HepG2 (cell line): ENCODE results near the gene STEAP1B. TPM values are rescaled to one million over a fixed set of nuclear protein-coding genes. Genes with fewer than 3 reads are reported as not detected.

Experiments
- ATAC-seq: fragments of 200-7000 bp; cut with Tn5 transposase; 3 replicates; pipeline ENCODE4 v1.9.1; 2020; ENCODE audit warnings: mild to moderate bottlenecking, moderate library complexity
- BruUV-seq: library from RNA; stranded (reverse); fragments of 400-500 nt; replicated peaks from 2 replicates; lab custom pipeline; 2021; lab: Mats Ljungman, UMichigan
- CTCF ChIA-PET: fragments of 300-600 bp; formaldehyde crosslinking; extraction: SDS; loops from one replicate; lab custom pipeline; 2021; ENCODE audit warnings: low total read pairs, inconsistent platforms, low intra/inter-chr PET ratio; lab: Yijun Ruan, JAX
- POLR2A ChIA-PET: fragments of 350-600 bp; sonication (Branson Sonifier 250); formaldehyde crosslinking; loops from one replicate; lab custom pipeline; 2020; ENCODE audit warnings: antibody characterized with exemption, inconsistent platforms; lab: Yijun Ruan, JAX
- DNase-seq: peaks from one replicate; pipeline ENCODE4 v3.0.0-alpha.2; 2015; ENCODE audit warnings: low spot score
- FAIRE-seq: peaks from 3 replicates; lab custom pipeline; 2011; peaks lifted over from hg19 to GRCh38; lab: Jason Lieb, UNC
- H2AFZ ChIP-seq: one replicate; pipeline ENCODE4 v1.6.1; 2011; ENCODE audit warnings: low read length, inconsistent platforms
- H3K27ac ChIP-seq: fragments of 300-600 bp; 3 replicates; pipeline ENCODE4 v1.8.0; 2011; ENCODE audit warnings: mixed run types, mild to moderate bottlenecking, mixed read lengths, low read length, inconsistent platforms; ENCODE audit not compliant: insufficient read depth; ENCODE audit errors: extremely low read length
- H3K27me3 ChIP-seq, 2 experiments: fragments of 200-600 bp in 1 of 2; 2 replicates in 1 of 2; 3 replicates in 1 of 2; pipeline versions ENCODE4 v1.6.0 to v1.8.0; 2011; ENCODE audit warnings: low read length in 2 of 2, mild to moderate bottlenecking in 2 of 2, moderate library complexity in 2 of 2, inconsistent platforms in 1 of 2; ENCODE audit not compliant: insufficient read depth in 2 of 2, control insufficient read depth in 1 of 2
- H3K36me3 ChIP-seq, 2 experiments: fragments of 200-600 bp in 1 of 2; replicated peaks in 1 of 2; 2 replicates in 1 of 2; 3 replicates in 1 of 2; pipeline versions ENCODE4 v1.5.1 to v1.8.0; 2011; ENCODE audit warnings: low read length in 2 of 2, inconsistent platforms in 1 of 2; ENCODE audit not compliant: insufficient read depth in 2 of 2, control insufficient read depth in 1 of 2
- H3K4me1 ChIP-seq: 2 replicates; pipeline ENCODE4 v1.5.1; 2012; ENCODE audit warnings: low read length, inconsistent platforms; ENCODE audit not compliant: insufficient read depth
- H3K4me2 ChIP-seq: 2 replicates; pipeline ENCODE4 v1.6.0; 2011; ENCODE audit warnings: low read depth, low read length, inconsistent platforms
- H3K4me3 ChIP-seq, 3 experiments: fragments of 200-600 bp in 1 of 3; sonication (generic), shearing (Covaris generic) in 1 of 3; replicated peaks in 1 of 3; 2 replicates each; pipeline ENCODE4 v1.5.1; 2011 to 2016; ENCODE audit warnings: low read length in 3 of 3, inconsistent platforms in 2 of 3, low read depth in 2 of 3, mild to moderate bottlenecking in 2 of 3, control low read depth in 1 of 3, mixed read lengths in 1 of 3; ENCODE audit not compliant: insufficient read depth in 1 of 3
- H3K79me2 ChIP-seq: one replicate; pipeline ENCODE4 v1.6.1; 2011; ENCODE audit warnings: low read length, inconsistent platforms; ENCODE audit not compliant: insufficient read depth
- H3K9ac ChIP-seq: 2 replicates; pipeline ENCODE4 v1.6.0; 2011; ENCODE audit warnings: mild to moderate bottlenecking, low read depth, low read length, inconsistent platforms; ENCODE audit not compliant: insufficient read depth
- H3K9me3 ChIP-seq: 2 replicates; pipeline ENCODE4 v1.5.1; 2012; ENCODE audit warnings: mild to moderate bottlenecking, low read length
- H4K20me1 ChIP-seq: 2 replicates; pipeline ENCODE4 v1.6.0; 2011; ENCODE audit warnings: inconsistent platforms, mild to moderate bottlenecking, low read length, moderate library complexity; ENCODE audit not compliant: insufficient read depth
- HDAC1 ChIP-seq: sonication (generic); formaldehyde crosslinking; IDR thresholded peaks from 2 replicates; pipeline ENCODE4 v1.5.1; 2020; ENCODE audit warnings: mild to moderate bottlenecking, missing genetic modification reagents
- HIVEP1 ChIP-seq: sonication (generic); formaldehyde crosslinking; IDR thresholded peaks from 2 replicates; pipeline ENCODE4 v1.4.0; 2020; ENCODE audit warnings: mild to moderate bottlenecking, missing genetic modification reagents
- WGBS: methylation state at CpG from one replicate; pipeline ENCODE4 v1.1.6; 2017; ENCODE audit warnings: low lambda C conversion rate; 5-methylcytosine and 5-hydroxymethylcytosine counted together
- in situ Hi-C: cut with HindIII; loops from 2 replicates; pipeline ENCODE4 v1.10.0; 2017; ENCODE audit warnings: low pct_unique_long_range_greater_than_20kb; ENCODE audit not compliant: extremely low pct_ligation_motif_present
- intact Hi-C: fragments of 100-400 bp; cut with micrococcal nuclease; formaldehyde crosslinking; loops from one replicate; pipeline ENCODE4 v1.10.0; 2022; ENCODE audit not compliant: unreplicated experiment
- polyA plus RNA-seq, 8 experiments: library from polyadenylated mRNA; depleted of rRNA in 3 of 8; stranded (reverse) in 7 of 8; unstranded in 1 of 8; fragments of >200 nt; fragmentation: Illumina TruSeq in 4 of 8; extraction: Trizol in 4 of 8; gene quantifications; 2 replicates each; pipeline versions ENCODE4 v1.2.1 to v1.2.3, GENCODE V29; 2011 to 2016; ENCODE audit warnings: low read depth in 4 of 8, missing spikeins in 1 of 8, mixed read lengths in 1 of 8; ENCODE audit not compliant: insufficient read depth in 1 of 8
- total RNA-seq, 5 experiments: library from RNA; depleted of rRNA; stranded (reverse); fragments of >200 nt; fragmentation: Illumina TruSeq; extraction: Trizol; gene quantifications; 2 replicates each; pipeline ENCODE4 v1.2.3, GENCODE V29; 2016; ENCODE audit warnings: low read depth in 1 of 5
- TF ChIP-seq, protein P1 (sequence below): sonication (generic); formaldehyde crosslinking; IDR thresholded peaks from 2 replicates; pipeline ENCODE4 v1.8.0; 2022; ENCODE audit warnings: mild to moderate bottlenecking, missing genetic modification reagents, moderate library complexity
- TF ChIP-seq, protein P2 (sequence below): sonication (generic); formaldehyde crosslinking; IDR thresholded peaks from 2 replicates; pipeline ENCODE4 v1.4.0; 2020; ENCODE audit warnings: low read depth, mild to moderate bottlenecking, missing genetic modification reagents
- TF ChIP-seq, protein P3 (sequence below): sonication (generic); formaldehyde crosslinking; IDR thresholded peaks from 2 replicates; pipeline ENCODE4 v1.9.0; 2022; ENCODE audit warnings: low read depth, missing genetic modification reagents

The STEAP1B gene
- total and polyA plus RNA-seq, 2 of the 13 experiments (the other 11 are each of a cell fraction or from before 2014, with no cell fraction given) = not detected

DNA sequence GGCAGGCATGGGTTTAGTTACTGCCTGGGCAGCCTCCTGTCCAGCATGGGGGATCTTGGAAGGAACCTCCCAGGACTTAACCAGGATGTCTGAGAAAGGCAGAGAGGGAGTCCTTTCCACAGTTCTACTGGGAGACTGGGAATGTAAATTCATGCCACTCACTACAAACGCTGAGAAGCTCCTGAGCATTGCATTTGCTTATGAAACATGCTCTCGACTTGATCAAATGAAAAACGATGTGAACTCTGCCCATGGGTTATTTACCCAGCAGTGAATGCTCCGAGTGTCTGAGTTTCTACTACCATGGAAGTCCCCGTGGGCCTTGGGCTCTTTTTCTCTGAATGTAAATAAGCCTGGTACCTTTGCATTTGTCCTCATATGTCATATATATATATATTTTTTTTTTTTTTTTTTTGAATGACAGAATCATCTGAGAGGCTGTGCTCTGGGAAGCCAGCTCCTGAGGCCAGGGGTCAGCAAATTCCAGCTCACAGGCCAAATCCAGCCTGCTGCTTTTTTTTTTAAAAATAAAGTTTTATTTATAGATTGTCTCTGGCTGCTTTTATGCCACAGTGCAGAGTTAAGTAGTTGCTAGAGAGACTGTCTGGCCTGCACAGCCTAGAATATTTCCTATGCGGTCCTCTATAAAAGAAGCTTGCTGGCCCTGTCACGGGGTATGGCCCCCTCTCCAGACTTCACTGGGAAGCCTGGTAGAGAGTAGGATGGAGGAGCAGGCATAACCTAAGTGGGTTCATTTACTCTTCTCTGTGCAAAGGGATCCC, 121.6 kb downstream of the STEAP1B start (continued):
- TF ChIP-seq, protein P1, sequence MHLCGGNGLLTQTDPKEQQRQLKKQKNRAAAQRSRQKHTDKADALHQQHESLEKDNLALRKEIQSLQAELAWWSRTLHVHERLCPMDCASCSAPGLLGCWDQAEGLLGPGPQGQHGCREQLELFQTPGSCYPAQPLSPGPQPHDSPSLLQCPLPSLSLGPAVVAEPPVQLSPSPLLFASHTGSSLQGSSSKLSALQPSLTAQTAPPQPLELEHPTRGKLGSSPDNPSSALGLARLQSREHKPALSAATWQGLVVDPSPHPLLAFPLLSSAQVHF = no peak
- TF ChIP-seq, protein P2, sequence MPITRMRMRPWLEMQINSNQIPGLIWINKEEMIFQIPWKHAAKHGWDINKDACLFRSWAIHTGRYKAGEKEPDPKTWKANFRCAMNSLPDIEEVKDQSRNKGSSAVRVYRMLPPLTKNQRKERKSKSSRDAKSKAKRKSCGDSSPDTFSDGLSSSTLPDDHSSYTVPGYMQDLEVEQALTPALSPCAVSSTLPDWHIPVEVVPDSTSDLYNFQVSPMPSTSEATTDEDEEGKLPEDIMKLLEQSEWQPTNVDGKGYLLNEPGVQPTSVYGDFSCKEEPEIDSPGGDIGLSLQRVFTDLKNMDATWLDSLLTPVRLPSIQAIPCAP = no peak

DNA sequence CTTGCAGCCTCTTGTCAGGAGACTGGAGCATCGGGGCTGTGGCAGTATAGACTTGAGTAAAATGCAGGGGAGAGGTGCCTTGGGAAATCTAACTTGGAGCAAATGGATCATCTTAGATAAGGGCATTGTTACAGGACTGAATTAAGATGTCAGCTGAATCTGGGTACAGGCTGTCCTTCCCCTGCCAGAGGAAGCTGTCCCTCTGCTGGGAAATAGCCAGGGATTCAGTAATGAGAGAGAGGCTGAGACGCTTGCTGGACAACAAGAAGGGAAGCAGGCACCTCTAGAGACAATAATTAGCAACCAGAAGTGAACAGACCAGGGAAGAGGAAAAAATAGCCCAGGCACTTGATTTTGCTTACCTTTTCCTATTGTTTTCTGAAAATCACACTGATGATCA, 122.3 kb downstream of the STEAP1B start:
- in situ Hi-C loops = no loop called here
- H3K27me3 ChIP-seq = no peaks in the 10 kb centered on the region
- TSS peak; percentile 86 for BruUV-seq
- peak overlapping the region; percentile 64 for H3K9ac ChIP-seq
- DNase-seq (no peak), FAIRE-seq (no peak), ATAC-seq (peak; percentile 47)
- TF ChIP-seq, protein P3, sequence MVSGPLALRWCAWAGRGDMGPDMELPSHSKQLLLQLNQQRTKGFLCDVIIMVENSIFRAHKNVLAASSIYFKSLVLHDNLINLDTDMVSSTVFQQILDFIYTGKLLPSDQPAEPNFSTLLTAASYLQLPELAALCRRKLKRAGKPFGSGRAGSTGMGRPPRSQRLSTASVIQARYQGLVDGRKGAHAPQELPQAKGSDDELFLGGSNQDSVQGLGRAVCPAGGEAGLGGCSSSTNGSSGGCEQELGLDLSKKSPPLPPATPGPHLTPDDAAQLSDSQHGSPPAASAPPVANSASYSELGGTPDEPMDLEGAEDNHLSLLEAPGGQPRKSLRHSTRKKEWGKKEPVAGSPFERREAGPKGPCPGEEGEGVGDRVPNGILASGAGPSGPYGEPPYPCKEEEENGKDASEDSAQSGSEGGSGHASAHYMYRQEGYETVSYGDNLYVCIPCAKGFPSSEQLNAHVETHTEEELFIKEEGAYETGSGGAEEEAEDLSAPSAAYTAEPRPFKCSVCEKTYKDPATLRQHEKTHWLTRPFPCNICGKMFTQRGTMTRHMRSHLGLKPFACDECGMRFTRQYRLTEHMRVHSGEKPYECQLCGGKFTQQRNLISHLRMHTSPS = peak; percentile 5; the same call in 1 of the 2 replicates
- TF ChIP-seq HIVEP1 (CRISPR knock-in tag) (no peak), HDAC1 (0 out of 2 replicates have a peak, but pooled peaks have one; percentile 18)
- peak overlapping the region; percentile 82 for H3K4me2 ChIP-seq
- no peak overlapping the region for H2AFZ ChIP-seq
- POLR2A ChIA-PET = interaction anchor here (0.6 to 4.5 kb wide), 6 partner anchors 16 to 372 kb away, joined by 3 to 26 read pairs (median 4); partner anchors contain the start of gene RAPGEF5
- H3K36me3 ChIP-seq = no peaks in the 10 kb centered on the region
- CTCF ChIA-PET = no interaction called here
- peak overlapping the region; percentile 81 for H3K27ac ChIP-seq
- no peaks in the 10 kb centered on the region for H3K9me3 ChIP-seq
- H4K20me1 ChIP-seq = no peaks in the 10 kb centered on the region
- H3K4me3 ChIP-seq = peak overlapping the region in 1 of 3 experiments; percentile 46; a peak in 1 of 6 replicates
- peaks cover 59% of the 10 kb centered on the region for H3K4me1 ChIP-seq
- 42% methylated on average over 2 of the region's 2 CpGs for WGBS
- intact Hi-C loops = loop anchor here (1.0 to 2.0 kb wide), 4 partner anchors 18 to 65 kb away; no protein-coding TSS in a partner anchor
- no peaks in the 10 kb centered on the region for H3K79me2 ChIP-seq
